ENCODE data around the gene PLEKHF1.
"Not testable (repeated sequence)": the region's sequence is repeated elsewhere in the genome, so short reads cannot be mapped to it uniquely, and the experiment has no call there.

Gene PLEKHF1

GRCh38 chr19:29668746-29669609 lies 3.7 kb downstream of the PLEKHF1 start:
- H2AFZ ChIP-seq (ENCODE audit: low read depth, low read length), result no peak overlapping the region
- no peak for DNase-seq
- peak overlapping the region; percentile 2 for H4K91ac ChIP-seq (ENCODE audit: low read length)
- peak overlapping the region; percentile 13 for H2BK15ac ChIP-seq (ENCODE audit: low read depth, poor library complexity, severe bottlenecking)
- H3K9ac ChIP-seq (ENCODE audit: low read length), result peak overlapping the region; percentile 93
- H2BK5ac ChIP-seq (ENCODE audit: low read depth, low read length, poor library complexity, severe bottlenecking), result no peak overlapping the region
- H2BK12ac ChIP-seq (ENCODE audit: low read length in 2 of 2), result no peak overlapping the region
- H3K14ac ChIP-seq (ENCODE audit: low read length in 2 of 2), result no peak overlapping the region
- H3K18ac ChIP-seq (ENCODE audit: low read depth in 1 of 2, low read length in 2 of 2), result peak overlapping the region in 1 of 2 experiments; percentile 29
- H3K36me3 ChIP-seq (ENCODE audit: control insufficient read depth in 1 of 2, insufficient read depth in 2 of 2, low read depth in 1 of 2, low read length in 2 of 2), result peaks cover 14 to 40% of the 10 kb centered on the region in 2 experiments
- H3K4ac ChIP-seq (ENCODE audit: low read depth in 1 of 2, low read length in 2 of 2), result peak overlapping the region in 1 of 2 experiments; percentile 3
- no peak overlapping the region for H3K4me2 ChIP-seq (ENCODE audit: low read length, poor library complexity, severe bottlenecking)
- no peak overlapping the region for H3K27ac ChIP-seq (ENCODE audit: low read length, poor library complexity, severe bottlenecking)
- H2AK5ac ChIP-seq (ENCODE audit: low read length, severe bottlenecking), result no peak overlapping the region
- no peak overlapping the region for H3K23ac ChIP-seq (ENCODE audit: low read length in 2 of 2)
- no peak overlapping the region for H3K4me3 ChIP-seq (ENCODE audit: insufficient read depth in 1 of 2, low read depth in 1 of 2, low read length in 2 of 2)
- H3K27me3 ChIP-seq (ENCODE audit: control insufficient read depth in 1 of 2, insufficient read depth in 1 of 2, low read length in 2 of 2), result no peaks in the 10 kb centered on the region
- H3K9me3 ChIP-seq (ENCODE audit: control insufficient read depth, low read length), result no peaks in the 10 kb centered on the region
- peaks cover 57% of the 10 kb centered on the region for H3K4me1 ChIP-seq (ENCODE audit: control insufficient read depth, insufficient read depth, low read depth, low read length)
- WGBS, result 90% methylated on average over 11 of the region's 13 CpGs
- H3K79me1 ChIP-seq (replicated peaks; ENCODE audit: low read length, poor library complexity, severe bottlenecking), result peaks cover 47% of the 10 kb centered on the region
- no peak overlapping the region for H4K8ac ChIP-seq (ENCODE audit: low read length)
- H2BK120ac ChIP-seq (ENCODE audit: low read depth, low read length), result no peak overlapping the region

GRCh38 chr19:29670255-29670654 lies 5.0 kb downstream of the PLEKHF1 start:
- 94% methylated on average over 4 of the region's 5 CpGs for WGBS
- DNase-seq, result no peak
- Histone ChIP-seq H3K79me1 (replicated peaks; ENCODE audit: low read length, poor library complexity, severe bottlenecking) (peaks cover 48% of the 10 kb centered on the region), H2AFZ (ENCODE audit: low read depth, low read length) (no peak overlapping the region), H3K4me1 (ENCODE audit: control insufficient read depth, insufficient read depth, low read depth, low read length) (peaks cover 45% of the 10 kb centered on the region), H2BK15ac (ENCODE audit: low read depth, poor library complexity, severe bottlenecking) (no peak overlapping the region), H3K4me3 (ENCODE audit: insufficient read depth in 1 of 2, low read depth in 1 of 2, low read length in 2 of 2) (no peak overlapping the region), H3K27ac (ENCODE audit: low read length, poor library complexity, severe bottlenecking) (no peak overlapping the region), H3K18ac (ENCODE audit: low read depth in 1 of 2, low read length in 2 of 2) (no peak overlapping the region), H2BK5ac (ENCODE audit: low read depth, low read length, poor library complexity, severe bottlenecking) (no peak overlapping the region), H3K14ac (ENCODE audit: low read length in 2 of 2) (no peak overlapping the region), H4K91ac (ENCODE audit: low read length) (no peak overlapping the region), H3K36me3 (ENCODE audit: control insufficient read depth in 1 of 2, insufficient read depth in 2 of 2, low read depth in 1 of 2, low read length in 2 of 2) (peaks cover 26 to 53% of the 10 kb centered on the region in 2 experiments), H2BK120ac (ENCODE audit: low read depth, low read length) (no peak overlapping the region), H4K8ac (ENCODE audit: low read length) (no peak overlapping the region), H2BK12ac (ENCODE audit: low read length in 2 of 2) (no peak overlapping the region), H2AK5ac (ENCODE audit: low read length, severe bottlenecking) (no peak overlapping the region), H3K4ac (ENCODE audit: low read depth in 1 of 2, low read length in 2 of 2) (no peak overlapping the region), H3K27me3 (ENCODE audit: control insufficient read depth in 1 of 2, insufficient read depth in 1 of 2, low read length in 2 of 2) (no peaks in the 10 kb centered on the region), H3K4me2 (ENCODE audit: low read length, poor library complexity, severe bottlenecking) (no peak overlapping the region), H3K23ac (ENCODE audit: low read length in 2 of 2) (no peak overlapping the region), H3K9me3 (ENCODE audit: control insufficient read depth, low read length) (no peaks in the 10 kb centered on the region), H3K9ac (ENCODE audit: low read length) (no peak overlapping the region)

DNA sequence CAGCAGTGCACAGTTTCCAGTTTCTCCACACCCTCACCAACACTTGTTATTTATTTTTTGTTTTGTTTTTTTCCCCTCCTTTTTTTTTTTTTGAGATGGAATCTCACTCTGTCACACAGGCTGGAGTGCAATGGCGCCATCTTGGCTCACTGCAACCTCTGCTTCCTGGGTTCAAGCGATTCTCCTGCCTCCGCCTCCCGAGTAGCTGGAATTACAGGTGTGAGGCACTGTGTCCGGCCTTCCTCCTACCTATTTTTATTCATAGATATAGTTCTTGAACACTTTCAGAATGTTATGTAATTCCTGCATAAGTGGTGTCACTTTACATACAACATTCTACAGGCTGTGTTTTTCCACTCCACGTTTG lies 5.7 kb downstream of the PLEKHF1 start:
- not testable (repeated sequence) for H3K9ac ChIP-seq (ENCODE audit: low read length); H3K4me3 ChIP-seq (ENCODE audit: insufficient read depth in 1 of 2, low read depth in 1 of 2, low read length in 2 of 2); H2BK5ac ChIP-seq (ENCODE audit: low read depth, low read length, poor library complexity, severe bottlenecking); H3K23ac ChIP-seq (ENCODE audit: low read length in 2 of 2); H3K4me2 ChIP-seq (ENCODE audit: low read length, poor library complexity, severe bottlenecking); H2AFZ ChIP-seq (ENCODE audit: low read depth, low read length); H3K4ac ChIP-seq (ENCODE audit: low read depth in 1 of 2, low read length in 2 of 2); H4K91ac ChIP-seq (ENCODE audit: low read length); DNase-seq; H3K18ac ChIP-seq (ENCODE audit: low read depth in 1 of 2, low read length in 2 of 2); H3K27me3 ChIP-seq (ENCODE audit: control insufficient read depth in 1 of 2, insufficient read depth in 1 of 2, low read length in 2 of 2); H2AK5ac ChIP-seq (ENCODE audit: low read length, severe bottlenecking); H2BK120ac ChIP-seq (ENCODE audit: low read depth, low read length); H3K27ac ChIP-seq (ENCODE audit: low read length, poor library complexity, severe bottlenecking); H3K14ac ChIP-seq (ENCODE audit: low read length in 2 of 2); H2BK15ac ChIP-seq (ENCODE audit: low read depth, poor library complexity, severe bottlenecking); H2BK12ac ChIP-seq (ENCODE audit: low read length in 2 of 2); H3K9me3 ChIP-seq (ENCODE audit: control insufficient read depth, low read length); H4K8ac ChIP-seq (ENCODE audit: low read length)
- 84% methylated on average over 1 of the region's 6 CpGs for WGBS
- Histone ChIP-seq H3K36me3 (ENCODE audit: control insufficient read depth in 1 of 2, insufficient read depth in 2 of 2, low read depth in 1 of 2, low read length in 2 of 2) (peaks cover 34 to 61% of the 10 kb centered on the region in 2 experiments), H3K4me1 (ENCODE audit: control insufficient read depth, insufficient read depth, low read depth, low read length) (peaks cover 37% of the 10 kb centered on the region), H3K79me1 (replicated peaks; ENCODE audit: low read length, poor library complexity, severe bottlenecking) (peaks cover 42% of the 10 kb centered on the region)

DNA sequence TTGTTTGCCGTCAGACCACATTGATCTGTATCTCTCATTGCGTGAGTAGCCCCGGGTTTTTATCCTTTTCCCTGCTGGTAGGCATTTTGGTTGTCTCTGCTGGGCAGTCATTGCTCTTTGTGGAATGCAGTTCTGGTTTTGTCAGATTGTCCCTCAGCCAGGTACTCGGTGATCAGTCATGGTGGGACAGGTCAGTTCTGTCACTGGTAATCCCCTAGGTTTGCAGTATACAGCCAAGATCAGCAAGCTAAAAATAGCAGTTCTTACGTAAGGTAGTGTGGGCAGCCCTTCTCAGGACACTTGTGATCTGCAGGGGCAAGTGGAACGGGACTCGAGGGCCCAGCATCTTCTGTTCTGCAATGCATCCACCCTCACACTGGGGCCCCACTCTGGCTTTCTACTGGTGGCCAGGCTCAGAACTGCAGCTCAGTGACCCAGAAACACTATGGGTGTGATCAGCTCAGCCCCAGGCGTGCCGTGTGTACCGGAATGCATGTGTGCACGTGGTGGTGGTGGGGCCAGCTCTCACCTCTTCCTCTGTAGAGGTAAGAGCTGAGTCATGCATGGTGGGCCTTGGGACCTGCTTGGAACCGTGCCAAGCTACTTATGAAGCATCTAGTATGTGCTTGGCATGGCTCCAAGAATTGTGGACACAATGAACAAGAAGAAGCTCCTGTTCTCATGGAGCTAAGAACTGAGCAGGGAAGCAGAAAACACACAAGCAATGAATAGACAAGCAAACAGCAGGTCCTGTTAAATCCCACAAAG lies 6.3 kb downstream of the PLEKHF1 start:
- H4K8ac ChIP-seq (ENCODE audit: low read length), result no peak overlapping the region

More for the DNA sequence above, 6.3 kb downstream of the PLEKHF1 start:
- H3K79me1 ChIP-seq (replicated peaks; ENCODE audit: low read length, poor library complexity, severe bottlenecking), result peaks cover 42% of the 10 kb centered on the region
- H4K91ac ChIP-seq (ENCODE audit: low read length), result no peak overlapping the region
- H3K9me3 ChIP-seq (ENCODE audit: control insufficient read depth, low read length), result no peaks in the 10 kb centered on the region
- H3K4me2 ChIP-seq (ENCODE audit: low read length, poor library complexity, severe bottlenecking), result no peak overlapping the region
- no peak overlapping the region for H3K4ac ChIP-seq (ENCODE audit: low read depth in 1 of 2, low read length in 2 of 2)
- 92% methylated on average over 12 of the region's 12 CpGs for WGBS
- no peak overlapping the region for H3K23ac ChIP-seq (ENCODE audit: low read length in 2 of 2)
- DNase-seq, result peak; percentile 43
- no peaks in the 10 kb centered on the region for H3K27me3 ChIP-seq (ENCODE audit: control insufficient read depth in 1 of 2, insufficient read depth in 1 of 2, low read length in 2 of 2)
- peaks cover 33% of the 10 kb centered on the region for H3K4me1 ChIP-seq (ENCODE audit: control insufficient read depth, insufficient read depth, low read depth, low read length)
- no peak overlapping the region for H2BK12ac ChIP-seq (ENCODE audit: low read length in 2 of 2)
- no peak overlapping the region for H3K4me3 ChIP-seq (ENCODE audit: insufficient read depth in 1 of 2, low read depth in 1 of 2, low read length in 2 of 2)
- no peak overlapping the region for H3K9ac ChIP-seq (ENCODE audit: low read length)
- H2AK5ac ChIP-seq (ENCODE audit: low read length, severe bottlenecking), result no peak overlapping the region
- no peak overlapping the region for H3K27ac ChIP-seq (ENCODE audit: low read length, poor library complexity, severe bottlenecking)
- no peak overlapping the region for H2AFZ ChIP-seq (ENCODE audit: low read depth, low read length)
- H3K14ac ChIP-seq (ENCODE audit: low read length in 2 of 2), result peak overlapping the region in 1 of 2 experiments; percentile 5
- no peak overlapping the region for H2BK15ac ChIP-seq (ENCODE audit: low read depth, poor library complexity, severe bottlenecking)
- no peak overlapping the region for H2BK120ac ChIP-seq (ENCODE audit: low read depth, low read length)
- H3K18ac ChIP-seq (ENCODE audit: low read depth in 1 of 2, low read length in 2 of 2), result no peak overlapping the region
- H3K36me3 ChIP-seq (ENCODE audit: control insufficient read depth in 1 of 2, insufficient read depth in 2 of 2, low read depth in 1 of 2, low read length in 2 of 2), result peaks cover 38 to 66% of the 10 kb centered on the region in 2 experiments
- H2BK5ac ChIP-seq (ENCODE audit: low read depth, low read length, poor library complexity, severe bottlenecking), result no peak overlapping the region

Data from mesenchymal stem cell (in vitro differentiated cells and primary cell).